ENCODE measurements around the gene RAB15.

Gene RAB15

DNA sequence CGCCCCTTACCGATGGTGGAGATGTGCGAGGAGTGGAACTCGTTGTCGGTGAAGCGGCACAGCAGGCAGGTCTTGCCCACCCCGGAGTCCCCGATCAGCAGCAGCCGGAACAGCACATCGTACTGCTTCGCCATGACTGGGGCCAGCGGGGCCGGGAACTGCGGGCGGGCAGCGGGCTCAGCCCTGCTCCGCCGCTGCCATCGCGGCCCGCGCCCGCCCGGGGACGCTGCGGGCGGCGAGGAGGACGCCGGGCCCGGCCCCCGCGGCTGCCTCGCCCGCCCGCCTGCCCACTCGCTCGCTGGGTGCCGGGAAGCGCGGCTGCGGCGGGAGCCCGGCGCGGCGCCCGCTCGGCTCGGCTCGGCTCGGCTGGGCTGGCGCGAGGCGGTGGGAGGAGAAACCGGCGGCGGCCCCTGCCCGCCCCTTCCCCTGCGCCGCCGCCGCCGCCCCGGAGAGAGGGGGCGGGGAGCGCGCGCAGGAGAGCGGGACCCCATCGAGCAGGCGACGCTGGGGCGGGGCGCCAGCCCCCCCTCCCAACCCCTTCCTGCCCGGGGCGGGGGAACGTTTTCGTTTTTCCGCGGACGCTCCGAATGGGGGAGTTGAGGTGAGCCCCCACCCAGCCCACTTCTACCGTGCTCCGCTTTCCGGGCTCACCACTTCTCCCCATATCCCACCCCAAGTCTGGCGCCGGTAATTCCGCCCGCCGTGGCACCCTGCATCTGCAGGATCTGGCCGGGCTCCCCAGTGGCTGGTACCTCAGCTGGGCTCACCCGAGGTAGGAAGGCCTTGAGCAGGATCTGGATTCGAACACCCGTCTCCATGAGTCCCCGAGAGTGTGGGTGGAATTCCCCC lies at the start of gene RAB15:
TSS of gene RAB15 (minus strand) at position 394 of the 849 bp plus-strand sequence. CDS start at position 134, 260 bp downstream.
- no peak for DNase-seq (ENCODE audit: low spot score)

GRCh38 chr14:65019944-65020566 lies 47.9 kb upstream of the RAB15 start:
- peak; percentile 87 for DNase-seq (ENCODE audit: low spot score)

GRCh38 chr14:65016471-65016870 lies 44.3 kb upstream of the RAB15 start:
- peak; percentile 52 for DNase-seq (ENCODE audit: low spot score)

GRCh38 chr14:65015391-65015790 lies 43.3 kb upstream of the RAB15 start:
- DNase-seq (ENCODE audit: low spot score), result peak; percentile 89

- no peak for DNase-seq (ENCODE audit: low spot score)
These were observed 40.2 kb upstream of the RAB15 start for GRCh38 chr14:65012353-65012752.

GRCh38 chr14:65011538-65011937 lies 39.4 kb upstream of the RAB15 start:
- no peak for DNase-seq (ENCODE audit: low spot score)

- no peak for DNase-seq (ENCODE audit: low spot score)
These were observed 38.2 kb upstream of the RAB15 start for GRCh38 chr14:65010211-65010931.

DNA sequence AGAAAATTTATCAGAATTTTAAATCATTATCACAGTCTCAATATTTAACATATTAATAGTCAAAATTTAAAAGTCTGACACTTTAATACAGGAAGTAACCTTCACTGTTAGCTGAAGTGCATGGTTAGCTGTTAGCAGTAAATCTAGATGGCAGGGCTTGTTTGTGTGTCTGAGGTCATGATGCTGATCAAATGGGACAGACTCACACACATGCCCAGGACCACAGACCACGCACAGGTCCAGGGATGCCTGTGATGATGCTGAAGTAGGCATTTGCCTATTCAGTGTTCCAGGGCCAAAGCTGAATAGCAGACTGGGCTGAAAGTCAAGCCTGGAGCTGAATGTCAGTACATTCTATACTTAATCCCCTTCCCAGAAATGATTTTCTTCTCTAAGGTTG lies 35.1 kb upstream of the RAB15 start:
- no peak for DNase-seq (ENCODE audit: low spot score)

GRCh38 chr14:65006261-65006721 lies 34.2 kb upstream of the RAB15 start:
- no peak for DNase-seq (ENCODE audit: low spot score)

DNA sequence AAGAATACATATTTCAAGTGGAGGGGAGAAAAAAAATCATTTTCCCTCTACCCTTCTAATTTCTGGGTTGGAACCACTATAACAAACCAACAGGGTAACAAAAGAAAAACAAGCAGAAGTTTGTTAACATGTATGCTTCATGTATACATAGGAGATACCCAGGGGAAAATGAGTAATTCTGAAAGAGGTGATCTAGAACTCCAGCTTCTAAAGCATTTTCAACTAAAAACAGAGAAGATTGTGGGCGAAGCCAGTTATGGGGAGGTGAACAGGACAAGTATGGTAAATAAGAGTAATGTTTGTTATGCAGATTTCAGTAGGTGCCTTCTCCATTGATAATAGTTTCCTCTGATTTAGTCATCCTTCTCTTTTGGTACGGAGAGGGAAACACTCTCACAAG lies 31.3 kb upstream of the RAB15 start:
- DNase-seq (ENCODE audit: low spot score), result no peak

DNA sequence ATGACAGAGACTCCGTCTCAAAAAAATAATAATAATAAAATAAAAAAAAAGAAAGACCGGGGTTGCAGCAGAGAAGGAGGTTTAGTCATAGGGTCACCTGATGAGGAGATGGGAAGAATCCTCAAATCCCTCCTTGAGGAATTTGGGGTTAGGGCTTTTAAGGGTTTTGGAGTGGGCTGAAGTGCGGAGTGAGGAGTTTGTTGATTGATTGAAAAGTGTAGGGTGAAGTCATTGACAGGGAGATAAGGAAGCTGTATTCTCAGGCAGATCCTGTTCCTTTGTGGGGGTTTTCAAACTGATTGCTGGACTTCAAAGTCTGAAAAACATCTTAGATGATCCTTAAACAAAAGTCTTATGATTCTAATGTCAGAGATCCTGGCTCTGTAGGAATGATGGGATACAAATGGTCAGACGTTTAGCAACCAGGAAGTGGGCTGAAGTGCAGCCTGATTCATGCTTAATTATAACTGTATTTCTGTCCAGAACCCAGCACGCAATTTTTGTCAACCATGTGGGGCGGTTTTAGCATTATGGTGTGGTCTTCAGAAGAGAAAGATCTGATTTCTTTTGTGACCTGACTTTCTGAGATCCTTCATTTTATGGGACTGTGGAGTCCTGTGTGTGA lies 30.6 kb upstream of the RAB15 start:
- DNase-seq (ENCODE audit: low spot score), result no peak

- no peak for DNase-seq (ENCODE audit: low spot score)
These were observed 29.6 kb upstream of the RAB15 start for GRCh38 chr14:65001723-65002122.

GRCh38 chr14:65000898-65001591 lies 28.9 kb upstream of the RAB15 start:
- no peak for DNase-seq (ENCODE audit: low spot score)

- DNase-seq (ENCODE audit: low spot score), result no peak
These were observed 26.4 kb upstream of the RAB15 start for GRCh38 chr14:64998455-64998931.

- DNase-seq (ENCODE audit: low spot score), result peak; percentile 44
These were observed 25.1 kb upstream of the RAB15 start for GRCh38 chr14:64997108-64997794.

GRCh38 chr14:64995291-64995690 lies 23.2 kb upstream of the RAB15 start:
- no peak for DNase-seq (ENCODE audit: low spot score)

DNA sequence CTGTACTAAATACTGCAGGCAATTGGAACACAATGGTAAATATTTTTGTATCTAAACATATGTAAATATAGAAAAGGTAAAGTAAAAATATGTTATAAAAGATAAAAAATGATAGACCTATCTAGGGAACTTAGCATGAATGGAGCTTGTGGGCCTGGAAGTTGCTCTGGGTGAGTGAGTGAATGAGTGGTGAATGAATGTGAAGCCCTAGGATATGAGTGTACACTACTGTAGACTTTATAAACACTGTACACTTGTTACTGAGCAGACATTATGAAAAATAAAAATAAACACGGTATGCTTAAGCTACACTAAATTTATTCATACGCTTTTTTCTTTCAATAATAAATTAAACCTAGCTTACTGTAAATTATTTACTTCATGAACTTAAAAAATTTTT lies 22.4 kb upstream of the RAB15 start:
- no peak for DNase-seq (ENCODE audit: low spot score)

DNA sequence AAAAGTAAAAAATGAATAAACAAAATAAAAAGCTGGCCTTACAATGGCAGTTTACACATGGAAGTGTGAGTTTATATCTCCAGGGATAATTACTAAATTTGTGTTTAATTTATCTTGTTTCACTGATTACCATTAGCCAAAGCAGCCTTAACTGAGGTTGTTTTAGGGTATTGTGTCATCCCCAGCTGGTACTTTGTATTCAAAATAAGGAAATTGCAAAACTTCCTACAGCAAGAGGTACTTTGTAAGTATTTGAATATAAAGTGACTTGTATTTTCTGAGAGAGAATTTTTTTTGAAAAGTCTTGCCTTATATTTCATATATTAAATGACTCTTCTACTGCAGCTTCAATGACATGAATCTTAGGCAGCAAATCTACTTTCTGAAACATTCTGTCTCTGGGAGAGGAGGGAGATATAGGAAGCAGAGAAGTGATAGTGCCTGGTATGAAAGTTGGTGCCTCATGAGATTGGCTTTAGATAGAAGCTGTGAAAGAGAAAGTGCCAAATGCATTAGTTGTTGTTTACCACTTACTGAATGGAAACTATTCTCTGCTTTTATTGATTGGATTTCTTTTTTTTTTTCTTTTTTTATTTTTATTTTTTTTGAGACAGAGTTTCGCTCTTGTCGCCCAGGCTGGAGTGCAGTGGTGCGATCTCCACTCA lies 21.3 kb upstream of the RAB15 start:
- DNase-seq (ENCODE audit: low spot score), result no peak

- no peak for DNase-seq (ENCODE audit: low spot score)
These were observed 20.3 kb upstream of the RAB15 start for GRCh38 chr14:64992328-64992885.

DNA sequence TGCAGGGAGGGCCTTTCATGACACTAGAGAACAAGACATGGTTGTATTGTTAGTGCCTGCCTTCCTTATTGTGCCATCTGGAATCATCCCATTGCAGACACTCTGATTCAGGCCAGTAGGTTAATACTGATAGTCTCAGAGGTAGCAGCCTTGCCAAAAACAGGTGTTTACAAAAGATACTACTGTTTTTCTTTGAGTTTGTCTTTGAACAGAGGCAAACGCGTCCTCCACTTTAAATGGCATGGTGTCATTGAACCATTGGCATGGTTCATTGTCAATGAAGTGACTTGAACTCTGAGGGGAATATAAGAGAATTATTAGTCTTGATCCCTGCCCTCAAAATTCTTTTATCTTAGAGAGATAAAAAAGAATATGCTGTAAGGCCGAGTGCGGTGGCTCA lies 18.8 kb upstream of the RAB15 start:
- DNase-seq (ENCODE audit: low spot score), result no peak
